Measurements from ENCODE around the gene FREM1.

FREM1 gene

DNA sequence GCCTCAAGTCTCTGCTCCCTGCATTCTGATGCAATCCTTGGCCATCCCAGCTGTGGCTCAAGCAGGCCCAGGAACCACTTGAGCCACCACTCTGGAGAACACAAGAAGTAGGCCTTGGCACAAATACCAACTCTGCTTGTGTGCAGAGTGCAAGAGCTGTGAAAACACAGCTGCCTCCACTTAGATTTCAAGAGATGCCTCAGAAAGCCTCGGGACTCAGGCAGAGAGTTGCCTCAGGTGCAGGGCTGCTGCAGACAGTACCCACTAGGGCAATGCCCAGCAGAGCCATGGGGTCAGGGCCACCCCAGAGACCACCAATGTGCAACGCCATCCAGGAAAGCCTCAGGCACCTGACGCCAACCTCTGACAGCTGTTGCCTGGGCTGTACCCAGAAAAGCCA, 82.4 kb downstream of the FREM1 start:
- Mint-ChIP-seq H3K4me1 (no peaks in the 10 kb centered on the region), H3K27me3 (ENCODE audit: low read depth, poor library complexity) (no peaks in the 10 kb centered on the region), H3K36me3 (ENCODE audit: low read depth) (peaks cover 70% of the 10 kb centered on the region), H3K4me3 (no peak overlapping the region), H3K9me3 (peaks cover 17% of the 10 kb centered on the region), H3K27ac (no peak overlapping the region)
- TF ChIP-seq, protein P1, sequence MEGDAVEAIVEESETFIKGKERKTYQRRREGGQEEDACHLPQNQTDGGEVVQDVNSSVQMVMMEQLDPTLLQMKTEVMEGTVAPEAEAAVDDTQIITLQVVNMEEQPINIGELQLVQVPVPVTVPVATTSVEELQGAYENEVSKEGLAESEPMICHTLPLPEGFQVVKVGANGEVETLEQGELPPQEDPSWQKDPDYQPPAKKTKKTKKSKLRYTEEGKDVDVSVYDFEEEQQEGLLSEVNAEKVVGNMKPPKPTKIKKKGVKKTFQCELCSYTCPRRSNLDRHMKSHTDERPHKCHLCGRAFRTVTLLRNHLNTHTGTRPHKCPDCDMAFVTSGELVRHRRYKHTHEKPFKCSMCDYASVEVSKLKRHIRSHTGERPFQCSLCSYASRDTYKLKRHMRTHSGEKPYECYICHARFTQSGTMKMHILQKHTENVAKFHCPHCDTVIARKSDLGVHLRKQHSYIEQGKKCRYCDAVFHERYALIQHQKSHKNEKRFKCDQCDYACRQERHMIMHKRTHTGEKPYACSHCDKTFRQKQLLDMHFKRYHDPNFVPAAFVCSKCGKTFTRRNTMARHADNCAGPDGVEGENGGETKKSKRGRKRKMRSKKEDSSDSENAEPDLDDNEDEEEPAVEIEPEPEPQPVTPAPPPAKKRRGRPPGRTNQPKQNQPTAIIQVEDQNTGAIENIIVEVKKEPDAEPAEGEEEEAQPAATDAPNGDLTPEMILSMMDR (IDR thresholded peaks at IDR 0.05) = no peak
- DNase-seq = no peak

GRCh38 chr9:14824481-14824880, 85.7 kb downstream of the FREM1 start:
- no peaks in the 10 kb centered on the region for H3K4me1 Mint-ChIP-seq
- TF ChIP-seq, protein P1 (IDR thresholded peaks at IDR 0.05) = no peak
- H3K36me3 Mint-ChIP-seq (ENCODE audit: low read depth) = peaks cover 61% of the 10 kb centered on the region
- no peaks in the 10 kb centered on the region for H3K9me3 Mint-ChIP-seq
- no peak overlapping the region for H3K27ac Mint-ChIP-seq
- no peak overlapping the region for H3K4me3 Mint-ChIP-seq
- H3K27me3 Mint-ChIP-seq (ENCODE audit: low read depth, poor library complexity) = no peaks in the 10 kb centered on the region
- no peak for DNase-seq

DNA sequence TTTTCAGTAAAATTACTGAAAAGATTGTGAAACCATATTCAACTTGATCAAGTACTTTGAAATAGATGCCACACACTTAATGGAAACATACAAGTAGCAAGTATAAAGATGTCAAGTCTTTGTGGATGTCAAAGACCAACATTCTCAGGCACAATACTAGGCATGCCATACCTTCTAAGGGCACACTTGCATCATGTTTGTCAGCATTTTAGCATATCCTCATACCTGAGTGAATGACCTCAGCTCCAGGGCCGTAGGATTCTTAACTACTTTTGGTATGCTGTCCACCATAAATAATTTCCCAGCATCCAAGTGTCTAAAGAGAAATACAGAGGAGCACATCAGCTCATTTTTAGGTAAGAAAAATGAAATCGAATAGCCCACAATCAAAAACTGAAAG, 86.4 kb downstream of the FREM1 start:
- Mint-ChIP-seq H3K36me3 (ENCODE audit: low read depth) (peaks cover 65% of the 10 kb centered on the region), H3K9me3 (no peaks in the 10 kb centered on the region), H3K4me1 (no peaks in the 10 kb centered on the region), H3K27ac (no peak overlapping the region), H3K27me3 (ENCODE audit: low read depth, poor library complexity) (no peaks in the 10 kb centered on the region), H3K4me3 (no peak overlapping the region)
- no peak for DNase-seq
- TF ChIP-seq, protein P1 (IDR thresholded peaks at IDR 0.05) = no peak

DNA sequence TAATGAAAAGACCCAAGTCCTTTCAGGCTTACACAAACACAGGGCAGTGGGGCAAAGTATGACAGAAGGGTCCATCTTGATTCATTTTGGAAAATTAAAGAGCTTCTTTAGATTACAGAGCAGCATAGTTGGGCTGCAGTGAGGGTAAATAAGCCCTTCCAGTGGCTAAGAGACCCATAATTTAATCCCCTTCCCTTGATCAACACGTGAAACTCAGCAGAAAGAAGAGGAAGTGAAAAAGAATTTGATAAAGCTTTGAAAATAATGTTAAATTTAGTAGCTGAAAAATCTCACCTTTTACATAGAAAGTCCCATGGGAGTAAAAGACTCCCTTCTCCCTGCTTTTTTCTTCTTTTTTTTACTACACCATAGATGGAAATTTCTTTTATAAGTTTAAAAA, 87.6 kb downstream of the FREM1 start:
- no peak overlapping the region for H3K4me3 Mint-ChIP-seq
- no peak overlapping the region for H3K27ac Mint-ChIP-seq
- H3K9me3 Mint-ChIP-seq = no peaks in the 10 kb centered on the region
- TF ChIP-seq, protein P1 (IDR thresholded peaks at IDR 0.05) = no peak
- DNase-seq = no peak
- no peaks in the 10 kb centered on the region for H3K4me1 Mint-ChIP-seq
- peaks cover 76% of the 10 kb centered on the region for H3K36me3 Mint-ChIP-seq (ENCODE audit: low read depth)
- no peaks in the 10 kb centered on the region for H3K27me3 Mint-ChIP-seq (ENCODE audit: low read depth, poor library complexity)

DNA sequence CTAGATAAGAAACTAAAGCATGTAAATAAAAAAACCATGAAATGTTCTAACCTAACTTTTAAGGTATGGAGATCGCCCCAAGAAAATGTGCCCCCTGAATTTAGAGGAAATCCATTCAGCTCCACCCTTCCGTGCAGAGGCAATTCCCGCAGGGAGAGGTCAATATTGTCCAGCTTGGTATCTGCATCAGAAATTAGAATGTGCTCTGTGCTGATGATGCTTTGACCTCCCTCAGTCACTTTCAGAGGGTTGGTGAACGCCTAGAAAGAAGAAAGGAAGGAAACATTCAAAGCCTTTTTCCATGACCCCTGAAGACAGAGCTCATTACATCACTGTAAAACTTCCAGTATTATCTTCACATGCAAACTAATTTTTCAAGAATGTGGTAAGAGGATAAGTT, 91.0 kb downstream of the FREM1 start:
- H3K27ac Mint-ChIP-seq = no peak overlapping the region
- no peaks in the 10 kb centered on the region for H3K9me3 Mint-ChIP-seq
- H3K27me3 Mint-ChIP-seq (ENCODE audit: low read depth, poor library complexity) = no peaks in the 10 kb centered on the region
- TF ChIP-seq, protein P1 (IDR thresholded peaks at IDR 0.05) = no peak
- H3K4me3 Mint-ChIP-seq = no peak overlapping the region
- H3K36me3 Mint-ChIP-seq (ENCODE audit: low read depth) = peaks cover 61% of the 10 kb centered on the region
- no peak for DNase-seq
- no peaks in the 10 kb centered on the region for H3K4me1 Mint-ChIP-seq

DNA sequence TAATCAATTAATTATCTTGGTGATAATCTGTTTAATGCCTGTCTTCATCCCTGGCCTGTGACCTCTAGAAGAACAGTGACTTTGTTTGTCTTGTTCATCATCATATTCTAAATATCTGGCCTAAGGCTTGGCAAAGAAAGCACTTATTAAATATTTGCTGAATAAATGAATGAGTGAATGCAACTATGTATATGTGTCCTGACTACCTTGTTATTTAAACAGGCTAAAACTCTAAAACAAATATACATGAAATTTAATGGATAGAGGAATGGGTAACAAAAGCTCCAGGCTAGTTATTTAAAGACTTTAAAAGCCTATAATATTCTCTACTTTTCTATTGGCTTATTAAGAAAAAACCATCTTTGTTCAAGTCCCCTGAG, 96.0 kb downstream of the FREM1 start:
- peaks cover 71% of the 10 kb centered on the region for H3K36me3 Mint-ChIP-seq (ENCODE audit: low read depth)
- H3K4me3 Mint-ChIP-seq = no peak overlapping the region
- no peaks in the 10 kb centered on the region for H3K27me3 Mint-ChIP-seq (ENCODE audit: low read depth, poor library complexity)
- no peak for DNase-seq
- H3K4me1 Mint-ChIP-seq = no peaks in the 10 kb centered on the region
- H3K27ac Mint-ChIP-seq = no peak overlapping the region
- TF ChIP-seq, protein P1 (IDR thresholded peaks at IDR 0.05) = no peak
- peaks cover 6% of the 10 kb centered on the region for H3K9me3 Mint-ChIP-seq
